Neuron (in vitro differentiated cells): ENCODE results near the gene IL13RA2.

Experiments
- H2AFZ ChIP-seq: one replicate; pipeline ENCODE4 v1.6.1; 2013; ENCODE audit warnings: low read depth, mild to moderate bottlenecking, inconsistent platforms, low read length, moderate library complexity
- H3K27me3 ChIP-seq: one replicate; pipeline ENCODE4 v1.6.1; 2013; ENCODE audit warnings: low read length; ENCODE audit not compliant: insufficient read depth
- H3K36me3 ChIP-seq: one replicate; pipeline ENCODE4 v1.6.1; 2013; ENCODE audit warnings: low read length; ENCODE audit not compliant: insufficient read depth
- H3K4me1 ChIP-seq: one replicate; pipeline ENCODE4 v1.6.1; 2013; ENCODE audit warnings: low read length; ENCODE audit not compliant: insufficient read depth
- H3K4me3 ChIP-seq: 2 replicates; pipeline ENCODE4 v1.5.1; 2013; ENCODE audit warnings: mild to moderate bottlenecking, low read length, moderate library complexity
- H3K9me3 ChIP-seq: one replicate; pipeline ENCODE4 v1.6.1; 2013; ENCODE audit warnings: low read length

IL13RA2 gene

DNA sequence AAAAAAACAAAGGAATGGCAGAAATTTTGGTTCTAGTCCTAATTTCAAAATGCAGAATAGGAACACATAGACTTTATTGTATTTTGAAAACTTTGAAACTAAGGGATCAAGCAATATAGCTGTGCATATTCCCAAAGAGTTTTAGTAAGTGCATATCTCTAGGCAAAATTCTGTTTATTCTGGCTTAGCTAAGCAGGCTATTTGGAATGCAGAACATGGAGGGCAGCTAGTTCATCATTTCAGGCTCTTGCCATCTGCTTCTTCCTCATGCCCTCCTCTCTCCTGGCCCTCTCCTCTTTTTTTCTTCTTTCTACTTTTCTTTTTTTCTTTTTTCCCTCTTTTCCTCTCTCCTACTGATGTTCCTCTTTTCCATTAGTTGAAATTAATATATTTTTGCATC is 12.0 kb upstream of the IL13RA2 start:
- Histone ChIP-seq H3K27me3 (no peaks in the 10 kb centered on the region), H3K4me1 (no peaks in the 10 kb centered on the region), H3K4me3 (no peak overlapping the region), H2AFZ (no peak overlapping the region), H3K9me3 (no peaks in the 10 kb centered on the region), H3K36me3 (no peaks in the 10 kb centered on the region)

DNA sequence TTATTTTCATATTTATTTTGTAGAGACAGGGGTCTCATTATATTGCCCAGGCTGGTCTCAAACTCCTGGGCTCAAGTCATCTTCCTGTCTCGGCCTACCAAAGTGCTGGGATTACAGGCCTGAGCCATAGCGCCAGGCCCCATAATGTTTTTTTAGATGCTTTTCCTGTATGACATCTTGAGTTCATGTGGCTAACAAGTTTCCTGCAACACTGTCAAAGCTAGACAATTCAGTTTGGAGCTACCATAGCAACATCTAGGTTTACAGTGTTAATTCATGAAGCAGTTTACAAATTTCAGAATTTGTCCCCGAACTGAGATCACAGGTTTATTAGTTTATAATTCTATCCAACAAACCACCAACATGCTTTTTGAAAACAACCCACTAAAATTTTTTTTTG is 6.4 kb upstream of the IL13RA2 start:
- Histone ChIP-seq H3K27me3 (no peaks in the 10 kb centered on the region), H3K9me3 (no peaks in the 10 kb centered on the region), H3K4me3 (no peak overlapping the region), H2AFZ (no peak overlapping the region), H3K36me3 (no peaks in the 10 kb centered on the region), H3K4me1 (no peaks in the 10 kb centered on the region)

DNA sequence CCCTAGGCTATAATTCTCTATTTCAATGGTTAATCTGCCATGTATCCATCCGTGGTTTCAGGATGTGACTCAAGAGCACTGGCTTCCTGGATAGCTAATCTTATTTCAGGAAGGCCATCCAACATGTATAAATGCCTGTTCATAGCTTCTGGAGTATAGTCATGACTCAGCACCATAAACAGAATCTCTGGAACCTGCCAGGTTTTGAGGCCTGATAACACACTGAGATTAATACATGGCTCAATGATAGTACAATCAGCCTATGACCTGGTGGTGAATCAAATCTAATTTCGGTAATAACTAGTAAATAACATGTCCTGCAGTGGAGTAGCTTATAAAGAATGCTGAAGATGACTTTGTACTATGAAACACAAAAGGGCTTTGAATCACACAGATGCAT is 5.7 kb upstream of the IL13RA2 start:
- H3K36me3 ChIP-seq: no peaks in the 10 kb centered on the region

DNA sequence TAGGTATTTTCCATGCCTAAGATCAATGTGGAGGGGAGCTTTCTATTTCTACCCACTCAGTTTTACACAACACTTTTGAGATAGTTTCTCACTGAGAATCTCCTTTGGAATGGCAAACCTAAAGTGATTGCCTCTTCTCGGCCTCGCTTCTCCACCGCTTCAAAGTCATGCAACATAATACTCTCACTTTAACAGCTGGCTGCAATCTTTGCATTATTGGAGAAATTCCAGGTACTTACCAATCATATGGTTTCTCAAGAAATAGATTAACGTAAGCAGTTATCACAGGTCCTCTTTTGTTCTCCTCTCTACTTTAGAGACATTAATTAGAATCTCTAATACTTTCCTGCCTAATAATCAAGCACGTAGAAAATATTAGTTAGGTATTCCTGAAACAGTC is 3.7 kb upstream of the IL13RA2 start:
- H3K4me3 ChIP-seq: no peak overlapping the region
- H3K9me3 ChIP-seq: no peaks in the 10 kb centered on the region
- H3K4me1 ChIP-seq: no peaks in the 10 kb centered on the region
- H2AFZ ChIP-seq: no peak overlapping the region
- H3K36me3 ChIP-seq: no peaks in the 10 kb centered on the region
- no peaks in the 10 kb centered on the region for H3K27me3 ChIP-seq

More for the DNA sequence above, 5.7 kb upstream of the IL13RA2 start:
- Histone ChIP-seq H2AFZ (no peak overlapping the region), H3K9me3 (no peaks in the 10 kb centered on the region), H3K4me3 (no peak overlapping the region), H3K27me3 (no peaks in the 10 kb centered on the region), H3K4me1 (no peaks in the 10 kb centered on the region)

DNA sequence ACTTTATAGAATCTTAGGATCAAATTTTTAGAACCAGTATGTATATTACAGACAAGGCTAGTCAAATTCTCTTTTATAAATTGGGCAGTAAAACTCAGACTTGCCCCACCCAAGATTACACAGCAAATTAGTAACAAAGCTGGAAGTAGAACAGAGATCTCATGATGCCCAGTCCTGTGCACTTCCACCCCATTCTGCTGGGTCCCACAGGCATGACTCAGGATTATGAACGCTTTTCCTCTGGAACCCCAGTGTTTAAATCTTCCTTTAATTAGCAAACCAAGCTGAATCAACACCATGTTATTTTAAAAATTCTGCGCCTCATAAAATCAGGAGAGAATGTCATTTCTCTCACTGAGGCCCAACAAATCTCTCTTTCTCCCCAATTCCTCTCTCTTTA is 1.5 kb upstream of the IL13RA2 start:
- no peaks in the 10 kb centered on the region for H3K4me1 ChIP-seq
- H3K9me3 ChIP-seq: no peaks in the 10 kb centered on the region
- H3K4me3 ChIP-seq: no peak overlapping the region
- no peaks in the 10 kb centered on the region for H3K27me3 ChIP-seq
- no peak overlapping the region for H2AFZ ChIP-seq
- H3K36me3 ChIP-seq: no peaks in the 10 kb centered on the region

DNA sequence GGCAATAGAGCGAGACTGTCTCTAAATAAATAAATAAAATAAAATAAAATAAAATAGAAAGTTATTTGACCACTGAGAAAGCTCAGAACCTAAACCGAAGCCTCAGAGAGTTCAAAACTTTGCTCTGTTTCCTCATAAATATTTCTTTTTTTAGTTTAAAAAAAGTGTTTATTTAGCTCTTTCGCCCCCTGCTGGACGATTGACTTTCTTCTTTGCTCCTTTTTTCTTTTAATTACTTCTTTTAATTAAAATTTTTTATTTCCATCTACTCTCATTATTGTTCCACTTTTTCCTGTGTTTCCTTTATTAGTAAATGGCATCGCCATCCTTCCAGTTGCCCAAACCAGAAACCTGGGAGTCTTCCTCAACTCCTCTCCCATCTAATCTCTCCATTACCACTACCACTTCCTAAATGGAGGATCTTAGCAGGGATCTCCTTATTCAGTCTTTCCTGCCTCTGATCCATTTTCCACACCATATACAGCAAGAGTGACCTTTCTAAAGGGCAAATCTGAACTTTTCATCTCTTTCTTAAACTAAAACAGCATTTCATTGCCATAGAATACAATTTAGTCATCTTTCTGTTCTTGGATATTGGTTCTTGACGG is 728 bp upstream of the IL13RA2 start:
- H3K4me3 ChIP-seq: no peak overlapping the region

DNA sequence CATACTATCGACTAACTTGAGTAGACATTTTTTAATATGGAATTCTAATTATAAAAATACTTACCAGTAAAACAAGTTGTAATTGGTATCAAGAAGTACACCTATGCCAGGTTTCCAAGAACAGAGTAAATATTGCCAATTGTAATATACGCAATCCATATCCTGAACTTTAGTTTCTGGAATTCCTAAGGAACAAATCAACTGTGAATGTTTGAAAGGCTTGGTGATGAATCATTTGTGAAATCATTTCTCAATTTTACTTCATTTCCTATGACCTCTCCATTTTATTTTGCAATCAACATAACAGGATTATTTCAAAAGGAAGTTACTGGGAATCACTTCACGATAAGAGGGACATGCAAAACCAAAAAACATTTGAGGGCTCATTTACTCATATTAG is 3.7 kb downstream of the IL13RA2 start:
- H3K27me3 ChIP-seq: no peaks in the 10 kb centered on the region
- no peaks in the 10 kb centered on the region for H3K9me3 ChIP-seq
- no peaks in the 10 kb centered on the region for H3K36me3 ChIP-seq
- no peak overlapping the region for H2AFZ ChIP-seq
- H3K4me3 ChIP-seq: no peak overlapping the region
- no peaks in the 10 kb centered on the region for H3K4me1 ChIP-seq

More for the DNA sequence above, 728 bp upstream of the IL13RA2 start:
- Histone ChIP-seq H3K4me1 (no peaks in the 10 kb centered on the region), H3K27me3 (no peaks in the 10 kb centered on the region), H3K9me3 (no peaks in the 10 kb centered on the region), H2AFZ (no peak overlapping the region), H3K36me3 (no peaks in the 10 kb centered on the region)

DNA sequence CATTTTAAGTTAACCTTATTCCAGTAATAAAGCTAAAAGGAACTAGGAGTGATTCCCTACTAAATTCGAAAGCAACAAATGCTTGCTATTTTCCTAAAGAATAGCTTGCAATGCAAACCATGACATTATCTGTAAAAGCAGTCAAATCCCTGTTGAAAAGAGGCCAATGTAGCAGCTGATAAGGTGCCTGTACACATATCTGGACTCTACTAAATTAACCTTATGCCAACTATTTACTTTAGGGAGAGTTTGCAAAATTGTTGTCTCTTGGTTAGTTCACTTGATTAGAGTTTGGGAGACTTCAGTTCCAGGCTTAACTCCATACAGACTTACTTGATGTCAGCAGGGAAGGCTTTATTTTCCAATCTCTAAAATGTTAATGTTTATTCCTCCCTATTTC is 6.0 kb downstream of the IL13RA2 start:
- Histone ChIP-seq H3K27me3 (no peaks in the 10 kb centered on the region), H2AFZ (no peak overlapping the region), H3K36me3 (no peaks in the 10 kb centered on the region), H3K9me3 (no peaks in the 10 kb centered on the region), H3K4me3 (no peak overlapping the region), H3K4me1 (no peaks in the 10 kb centered on the region)

DNA sequence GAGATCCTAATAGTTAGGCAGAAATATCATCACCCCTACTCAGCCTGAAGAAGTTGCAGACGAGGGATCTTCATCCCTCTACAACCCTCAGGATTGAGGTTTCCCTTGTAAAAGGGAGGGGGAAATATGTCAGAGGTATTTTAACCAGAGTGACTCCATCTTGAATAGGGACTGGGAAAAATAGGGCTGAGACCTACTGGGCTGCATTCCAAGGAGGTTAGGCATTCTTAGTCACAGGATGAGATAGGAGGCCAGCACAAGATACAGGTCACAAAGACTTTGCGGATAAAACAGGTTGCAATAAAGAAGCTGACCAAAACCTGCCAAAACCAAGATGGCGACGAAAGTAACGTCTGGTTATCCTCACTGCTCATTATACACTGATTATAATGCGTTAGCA is 17.5 kb downstream of the IL13RA2 start:
- no peaks in the 10 kb centered on the region for H3K36me3 ChIP-seq
- H3K4me3 ChIP-seq: no peak overlapping the region
- no peaks in the 10 kb centered on the region for H3K9me3 ChIP-seq
- H3K27me3 ChIP-seq: no peaks in the 10 kb centered on the region
- H2AFZ ChIP-seq: no peak overlapping the region
- no peaks in the 10 kb centered on the region for H3K4me1 ChIP-seq

DNA sequence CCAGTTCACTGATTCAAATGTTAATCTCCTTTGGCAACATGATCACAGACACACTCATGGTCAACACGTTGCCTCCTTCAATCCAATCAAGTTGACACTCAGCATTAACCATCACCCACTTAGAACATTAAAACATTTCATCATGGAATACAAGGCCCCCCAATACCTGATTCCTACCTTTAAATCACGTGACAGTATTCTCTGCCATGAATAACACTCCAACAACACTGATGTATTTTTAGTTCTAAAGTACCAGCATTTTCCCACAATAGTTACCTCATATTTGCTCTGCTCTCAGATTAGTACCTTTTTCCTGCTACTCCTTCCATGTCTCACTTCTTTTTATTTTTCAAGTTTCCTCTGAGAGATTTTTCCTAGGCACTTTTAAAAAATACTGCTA is 19.6 kb downstream of the IL13RA2 start:
- Histone ChIP-seq H3K4me3 (no peak overlapping the region), H3K36me3 (no peaks in the 10 kb centered on the region), H3K9me3 (no peaks in the 10 kb centered on the region), H3K27me3 (no peaks in the 10 kb centered on the region), H3K4me1 (no peaks in the 10 kb centered on the region), H2AFZ (no peak overlapping the region)

DNA sequence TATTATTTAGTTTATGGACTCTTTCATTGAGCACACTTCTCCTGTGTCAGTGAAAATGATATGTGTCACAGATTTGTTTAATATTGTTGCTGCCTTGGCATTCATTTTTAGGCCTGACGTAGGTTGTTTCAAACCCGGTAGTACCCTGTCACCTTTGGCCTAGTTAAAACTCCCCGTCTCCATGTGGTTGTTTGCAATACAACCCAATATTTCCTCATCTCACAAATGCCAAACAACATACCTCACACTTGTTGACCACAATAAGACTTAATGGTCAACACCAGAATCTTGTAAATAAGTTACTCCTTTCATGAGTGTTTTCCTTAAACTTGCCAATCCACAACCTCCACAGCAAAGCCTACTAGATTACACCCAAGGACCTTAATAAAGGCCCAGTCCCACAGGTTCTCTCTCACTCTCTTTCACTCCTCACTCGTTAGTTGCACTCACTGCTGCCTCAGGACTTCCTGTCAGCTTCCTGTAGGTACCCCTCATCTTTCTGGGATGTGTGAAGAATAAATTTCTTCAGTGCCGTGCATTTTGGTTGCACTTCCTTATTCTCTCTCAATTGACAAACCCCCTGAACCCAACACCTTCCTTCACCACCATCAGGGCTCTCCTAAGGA is 31.3 kb downstream of the IL13RA2 start:
- no peaks in the 10 kb centered on the region for H3K4me1 ChIP-seq
- no peaks in the 10 kb centered on the region for H3K36me3 ChIP-seq
- H3K9me3 ChIP-seq: no peaks in the 10 kb centered on the region
- H3K27me3 ChIP-seq: peaks cover 8% of the 10 kb centered on the region
- no peak overlapping the region for H2AFZ ChIP-seq
- H3K4me3 ChIP-seq: no peak overlapping the region

DNA sequence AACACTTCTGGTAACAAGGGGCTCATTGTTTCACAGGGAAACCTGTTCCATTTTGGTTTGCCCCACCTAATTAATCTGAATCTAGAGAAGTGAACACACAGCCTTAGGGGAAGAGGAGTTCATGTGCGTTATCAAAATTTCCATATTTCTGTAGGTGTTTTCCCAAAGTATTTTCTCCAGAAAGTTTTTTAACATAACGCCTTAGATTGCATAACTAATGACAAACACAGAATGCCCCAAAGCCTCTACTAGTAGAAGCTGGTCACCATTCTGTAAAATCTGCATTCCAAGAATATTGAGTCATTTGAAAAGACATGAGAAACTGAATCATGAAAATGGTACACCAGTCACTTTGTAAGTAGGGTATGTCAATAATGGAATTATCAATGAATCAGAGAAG is 41.1 kb downstream of the IL13RA2 start:
- H3K36me3 ChIP-seq: no peaks in the 10 kb centered on the region
- no peaks in the 10 kb centered on the region for H3K9me3 ChIP-seq
- H3K4me1 ChIP-seq: no peaks in the 10 kb centered on the region
- no peaks in the 10 kb centered on the region for H3K27me3 ChIP-seq
- no peak overlapping the region for H2AFZ ChIP-seq
- no peak overlapping the region for H3K4me3 ChIP-seq

DNA sequence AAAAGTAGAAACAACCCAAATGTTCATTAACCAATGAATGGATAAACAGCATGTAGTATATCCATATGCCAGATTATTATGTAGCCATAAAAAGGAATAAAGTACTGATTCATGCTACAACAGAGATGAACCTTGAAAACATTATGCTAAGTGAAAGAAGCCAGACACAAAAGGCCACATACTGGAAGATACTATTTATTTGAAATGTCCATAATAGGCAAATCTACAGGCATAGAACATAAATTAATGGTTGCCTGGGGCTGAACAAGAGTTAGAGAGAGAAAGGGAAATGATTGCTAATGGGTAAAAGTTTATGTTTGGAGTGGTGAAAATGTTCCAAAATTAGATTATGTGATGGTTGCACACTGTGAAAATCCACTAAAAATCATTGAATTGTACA is 44.4 kb downstream of the IL13RA2 start:
- Histone ChIP-seq H2AFZ (no peak overlapping the region), H3K9me3 (no peaks in the 10 kb centered on the region), H3K4me3 (no peak overlapping the region), H3K27me3 (no peaks in the 10 kb centered on the region), H3K36me3 (no peaks in the 10 kb centered on the region), H3K4me1 (no peaks in the 10 kb centered on the region)

DNA sequence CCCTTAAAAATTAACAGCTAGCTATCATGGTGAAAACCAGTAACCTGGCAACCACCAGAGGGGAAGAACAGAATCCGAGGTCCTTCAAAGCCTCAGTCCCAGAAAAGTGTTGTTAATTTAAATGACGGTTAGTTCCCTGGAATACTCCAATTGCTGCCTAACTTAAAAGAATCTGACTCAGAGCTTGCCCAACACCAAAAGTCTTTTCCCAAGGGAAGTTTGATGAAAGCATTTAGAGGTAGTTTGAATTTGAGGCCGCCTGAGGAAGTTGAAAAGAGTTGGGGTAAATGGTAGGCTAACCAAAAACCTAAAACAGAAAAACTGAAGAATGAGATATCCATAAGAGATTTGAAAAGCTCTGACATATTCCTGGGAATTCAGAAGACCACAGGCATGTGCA is 46.6 kb downstream of the IL13RA2 start:
- no peaks in the 10 kb centered on the region for H3K27me3 ChIP-seq
- H3K4me1 ChIP-seq: no peaks in the 10 kb centered on the region
- no peak overlapping the region for H3K4me3 ChIP-seq
- H3K36me3 ChIP-seq: no peaks in the 10 kb centered on the region
- no peaks in the 10 kb centered on the region for H3K9me3 ChIP-seq
- H2AFZ ChIP-seq: no peak overlapping the region
